GM21825 (cell line): ENCODE measurements around the gene EFHD2.
"Not testable (repeated sequence)": the region's sequence is repeated elsewhere in the genome, so short reads cannot be mapped to it uniquely, and the experiment has no call there.

Experiments used
- ATAC-seq: cut with Tn5 transposase; IDR thresholded peaks from one replicate; pipeline ENCODE4 v1.9.1; 2021; ENCODE audit warnings: mild to moderate bottlenecking, moderate library complexity; ENCODE audit not compliant: unreplicated experiment

EFHD2 gene

DNA sequence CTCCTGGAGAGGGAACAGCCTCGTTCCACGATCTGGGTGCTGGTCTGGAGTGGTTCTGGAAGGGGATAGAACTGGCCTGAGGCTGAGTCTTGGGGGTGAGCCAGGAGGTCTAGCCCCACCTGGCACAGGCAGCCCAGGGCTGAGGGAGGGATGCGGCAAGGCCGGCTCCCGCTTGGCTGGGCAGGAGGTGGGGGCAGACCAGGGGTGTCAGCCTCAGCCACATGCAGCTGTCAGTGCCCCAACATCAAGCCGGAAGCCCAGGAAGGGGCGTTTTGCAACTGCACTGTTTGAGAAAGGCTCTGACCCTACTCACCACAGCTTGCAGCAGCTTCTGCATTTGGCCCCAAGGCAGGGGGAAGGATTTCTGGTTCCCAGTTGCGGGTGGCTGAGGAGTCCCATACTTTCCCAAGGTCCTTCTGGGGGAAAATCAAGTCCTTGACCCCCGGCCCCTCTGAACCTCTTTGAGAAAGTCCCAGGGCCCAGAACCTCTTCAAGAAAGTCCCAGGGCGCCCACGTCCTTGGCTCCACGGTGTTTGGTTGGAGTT is 2.0 kb downstream of the EFHD2 start:
- ATAC-seq: peak; percentile 45

DNA sequence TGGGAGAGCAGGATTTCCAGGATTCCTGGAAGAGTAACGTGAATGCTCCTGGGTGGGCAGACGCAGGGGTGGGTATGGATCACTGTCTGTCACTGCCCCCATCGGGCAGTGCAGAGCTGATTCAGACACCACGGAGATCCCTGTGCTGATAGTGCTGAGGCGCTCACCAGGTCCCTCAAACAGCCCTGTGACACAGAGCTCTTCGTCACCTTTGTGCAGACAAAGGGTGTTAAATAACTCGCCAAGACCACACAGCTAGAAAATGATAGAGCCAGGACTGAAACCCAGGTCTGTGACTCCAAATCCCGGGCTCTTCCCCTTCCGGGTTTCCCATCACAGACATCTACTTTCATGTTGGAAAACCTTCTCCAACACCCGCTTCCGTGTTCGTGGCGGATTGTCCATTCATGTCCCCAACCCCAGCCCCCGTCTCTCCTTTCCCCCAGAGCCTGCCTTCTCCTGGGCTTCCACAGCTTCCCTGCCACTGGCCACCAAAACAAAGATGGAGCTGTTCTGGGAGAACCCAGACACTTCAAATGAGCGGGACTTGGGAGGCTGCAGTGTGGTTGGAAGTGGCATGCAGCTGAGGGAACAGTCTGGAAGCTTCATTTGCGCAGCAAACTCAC is 2.6 kb downstream of the EFHD2 start:
- no peak for ATAC-seq

DNA sequence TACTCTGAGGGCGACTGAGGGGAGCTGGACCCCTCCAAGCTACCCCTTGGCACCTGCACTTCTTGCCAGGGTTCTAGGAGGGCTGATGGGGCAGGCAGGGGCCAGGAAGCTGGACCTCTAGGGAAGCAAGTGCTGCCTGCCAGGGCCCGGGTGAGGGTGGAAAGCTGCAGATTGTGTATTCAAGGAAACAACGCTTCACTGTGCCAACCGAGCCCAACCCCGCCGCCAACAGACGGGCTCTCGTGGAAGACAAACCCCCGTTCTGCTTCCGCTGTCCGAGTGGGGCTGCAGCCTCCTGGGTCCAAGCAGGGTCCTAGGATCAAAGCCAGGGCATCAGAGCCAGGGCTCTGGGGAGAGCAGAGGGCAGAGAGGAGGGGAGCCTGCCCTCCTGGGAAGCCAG is 3.2 kb downstream of the EFHD2 start:
- no peak for ATAC-seq

DNA sequence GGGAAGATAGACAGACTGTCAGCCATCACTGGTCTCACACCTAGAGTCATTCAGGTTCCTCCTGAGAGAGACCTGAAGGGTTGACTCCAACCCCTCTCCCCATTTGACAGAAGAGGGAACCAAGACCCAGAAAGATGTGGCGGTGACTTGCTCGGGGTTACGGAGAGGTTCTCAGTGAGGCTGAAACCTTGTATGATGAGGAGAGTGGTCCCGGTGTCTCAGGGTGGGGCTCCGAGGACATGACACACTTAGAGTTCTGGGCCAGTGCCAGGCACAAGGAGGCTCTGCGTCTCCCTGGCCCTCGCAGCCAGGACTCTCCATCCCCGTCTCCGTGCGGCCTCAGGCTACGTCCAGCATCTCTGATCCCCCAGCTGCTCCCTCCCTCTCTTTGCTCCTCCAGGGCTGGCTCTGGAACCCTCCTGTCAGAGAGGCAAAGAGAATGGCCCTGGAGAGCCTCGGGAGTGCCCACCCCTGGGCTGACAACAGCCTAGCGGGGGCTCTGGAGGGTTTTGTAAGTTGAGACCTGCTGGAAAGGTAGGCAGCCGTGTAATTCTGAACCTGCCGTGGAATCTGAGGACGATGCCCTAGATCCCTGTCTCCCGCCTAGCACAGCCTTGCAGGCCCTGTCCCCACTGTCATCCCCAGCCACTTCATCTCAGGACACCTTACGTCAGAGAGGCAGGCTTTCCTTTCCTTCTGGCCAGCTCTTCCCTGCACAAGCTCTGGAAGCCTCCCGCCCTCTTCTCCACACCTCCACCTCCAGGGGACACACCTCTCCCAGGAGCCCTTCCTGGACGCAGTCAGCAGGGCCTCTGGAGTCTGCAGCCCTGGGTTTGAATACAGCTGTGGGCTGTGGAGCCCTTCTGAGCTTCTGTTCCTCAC is 4.1 kb downstream of the EFHD2 start:
- ATAC-seq: no peak

DNA sequence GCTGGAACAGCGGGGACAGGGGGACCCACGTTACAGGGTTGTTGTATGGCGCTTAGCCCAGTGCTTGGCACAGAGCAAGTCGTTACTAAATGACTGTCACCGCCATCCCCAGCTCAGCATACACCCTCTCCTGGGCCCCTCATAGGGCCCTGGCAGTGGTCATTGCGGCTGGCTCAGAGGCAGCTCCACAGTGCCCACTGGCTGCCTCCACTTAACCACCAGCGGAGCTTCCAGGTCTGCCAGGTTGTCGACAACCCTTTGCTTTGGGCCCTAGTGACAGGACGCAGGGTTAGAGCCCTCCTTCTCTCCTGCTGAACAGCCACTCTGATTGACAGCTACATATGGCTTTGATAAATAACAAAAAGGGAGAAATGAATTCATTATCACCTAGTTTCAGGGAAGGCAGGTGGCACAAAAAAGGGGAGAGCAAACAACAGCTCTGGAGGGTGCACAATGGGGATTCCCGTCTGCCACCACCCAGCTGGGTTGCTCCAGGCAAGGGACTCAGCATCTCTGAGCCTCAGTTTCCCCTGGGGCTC is 4.8 kb downstream of the EFHD2 start:
- no peak for ATAC-seq

DNA sequence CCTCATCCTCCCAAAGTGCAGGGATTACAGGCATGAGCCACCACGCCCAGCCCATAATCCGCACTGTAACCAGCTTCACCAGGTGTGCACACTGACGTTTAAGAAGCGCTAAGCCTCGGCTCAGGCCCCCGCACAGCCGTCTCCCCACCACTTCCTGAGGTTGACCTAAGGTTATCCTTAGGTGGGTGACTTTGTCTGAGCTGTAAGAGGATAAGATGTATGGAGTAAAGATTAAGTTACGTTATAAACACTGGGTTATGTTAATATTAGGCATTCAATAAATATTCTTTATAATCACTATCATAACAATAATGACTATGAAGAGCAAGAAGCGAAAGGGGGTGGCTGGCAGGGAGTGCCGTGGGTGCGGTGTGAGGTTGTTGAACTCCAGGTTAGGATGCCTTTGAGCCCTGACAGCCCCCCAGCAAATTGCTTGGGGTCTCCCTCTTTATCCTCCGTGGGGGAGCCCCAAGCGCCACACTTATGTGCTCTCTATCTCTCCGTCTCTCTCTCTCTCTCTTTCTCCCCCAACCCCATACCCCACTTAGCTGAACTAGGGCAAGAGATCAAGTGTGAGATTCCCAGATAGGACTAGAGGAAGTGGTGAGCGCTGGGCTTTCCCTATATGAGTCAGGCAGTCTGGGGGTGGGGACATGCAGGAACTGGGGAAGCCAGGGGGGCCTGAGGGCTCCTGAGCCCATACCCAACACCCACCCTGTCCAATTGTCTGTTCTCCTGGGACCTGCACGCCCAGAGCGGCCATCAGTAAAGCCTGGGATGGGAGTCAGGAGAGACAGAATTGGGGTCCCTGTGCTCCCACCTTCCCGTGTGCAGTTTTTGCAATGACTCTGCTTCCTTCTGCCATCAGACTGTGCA is 7.6 kb downstream of the EFHD2 start:
- peak; percentile 45 for ATAC-seq

DNA sequence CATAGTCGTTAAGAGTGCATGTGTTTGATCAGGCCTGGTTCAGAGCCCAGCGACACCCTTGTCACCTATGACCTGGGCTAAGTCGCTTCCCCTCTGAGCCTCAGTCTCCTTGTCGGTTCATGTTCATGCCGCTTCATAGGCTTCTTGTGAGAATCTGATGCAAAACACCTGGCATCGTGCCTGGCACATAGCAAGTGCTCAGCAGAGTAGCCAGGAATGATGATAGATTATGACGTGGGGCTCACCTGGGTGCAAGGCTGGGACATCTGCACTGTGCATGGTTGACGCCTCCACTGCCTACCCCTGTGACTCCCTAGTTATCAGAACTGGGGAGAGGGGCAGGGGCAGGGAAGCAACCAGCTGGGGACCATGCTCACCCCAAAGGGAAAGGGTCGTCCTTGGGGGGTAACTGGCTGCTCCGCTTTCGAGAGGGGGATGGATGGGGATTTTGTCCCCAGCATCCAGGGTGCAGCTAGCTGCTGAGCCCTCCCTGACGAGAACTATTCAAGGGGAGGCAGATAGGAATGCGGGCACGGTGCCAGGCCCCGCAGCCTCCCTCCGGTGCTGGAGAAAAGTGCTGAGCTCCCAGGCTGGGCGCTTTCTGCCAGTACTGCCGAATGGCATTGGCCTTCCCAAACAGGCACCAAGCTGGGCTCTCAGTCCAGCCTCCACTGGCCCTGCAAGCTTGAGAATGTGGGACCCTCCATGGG is 9.3 kb downstream of the EFHD2 start:
- ATAC-seq: no peak

DNA sequence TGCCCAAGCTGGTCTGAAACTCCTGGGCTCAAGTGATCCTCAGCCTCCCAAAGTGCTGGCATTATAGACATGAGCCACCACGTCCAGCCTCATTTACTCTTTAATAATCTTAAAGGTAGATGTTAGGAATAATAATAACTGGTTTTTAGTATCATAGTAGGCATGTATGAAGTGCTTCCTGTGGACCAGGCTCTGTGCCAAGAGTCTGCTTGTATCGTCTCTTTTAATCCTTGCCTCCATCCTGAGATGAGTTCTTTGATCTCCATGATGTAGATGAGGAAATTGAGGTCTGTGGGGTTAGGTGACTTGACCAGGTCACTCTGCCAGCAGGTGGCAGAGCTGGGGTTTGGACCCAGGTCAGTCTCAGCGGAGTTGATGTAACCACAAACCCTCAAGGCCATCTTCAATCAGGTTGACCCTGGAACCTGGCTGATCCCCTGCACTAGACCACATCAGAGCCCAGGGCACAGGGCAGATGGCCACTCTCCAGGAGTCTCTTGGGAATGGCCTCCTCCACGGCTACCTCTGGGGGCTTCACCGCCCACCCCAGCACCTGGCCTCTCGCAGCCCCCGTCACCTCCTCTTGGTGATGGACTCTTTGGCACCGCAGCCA is 11.3 kb downstream of the EFHD2 start:
- ATAC-seq: no peak

DNA sequence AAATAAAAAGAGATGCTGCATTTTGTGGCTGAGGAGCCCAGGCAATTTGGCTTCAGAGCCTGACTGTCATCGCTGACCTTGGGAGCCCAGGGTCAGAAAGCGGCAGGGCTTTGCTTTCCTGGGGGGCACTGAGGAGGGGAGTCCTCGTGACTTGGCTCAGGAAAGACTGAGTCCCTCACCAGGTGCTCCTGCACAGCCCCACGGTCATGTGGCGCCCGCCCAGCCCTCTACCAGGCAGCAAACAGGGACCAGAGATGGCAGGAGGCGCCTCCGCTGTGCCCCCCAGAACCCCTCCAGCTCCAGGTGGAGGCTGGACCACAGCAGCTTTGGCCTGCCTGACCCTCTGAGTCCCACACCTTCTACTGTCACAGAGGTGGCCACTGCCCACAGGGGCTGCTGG is 13.2 kb downstream of the EFHD2 start:
- ATAC-seq: no peak

DNA sequence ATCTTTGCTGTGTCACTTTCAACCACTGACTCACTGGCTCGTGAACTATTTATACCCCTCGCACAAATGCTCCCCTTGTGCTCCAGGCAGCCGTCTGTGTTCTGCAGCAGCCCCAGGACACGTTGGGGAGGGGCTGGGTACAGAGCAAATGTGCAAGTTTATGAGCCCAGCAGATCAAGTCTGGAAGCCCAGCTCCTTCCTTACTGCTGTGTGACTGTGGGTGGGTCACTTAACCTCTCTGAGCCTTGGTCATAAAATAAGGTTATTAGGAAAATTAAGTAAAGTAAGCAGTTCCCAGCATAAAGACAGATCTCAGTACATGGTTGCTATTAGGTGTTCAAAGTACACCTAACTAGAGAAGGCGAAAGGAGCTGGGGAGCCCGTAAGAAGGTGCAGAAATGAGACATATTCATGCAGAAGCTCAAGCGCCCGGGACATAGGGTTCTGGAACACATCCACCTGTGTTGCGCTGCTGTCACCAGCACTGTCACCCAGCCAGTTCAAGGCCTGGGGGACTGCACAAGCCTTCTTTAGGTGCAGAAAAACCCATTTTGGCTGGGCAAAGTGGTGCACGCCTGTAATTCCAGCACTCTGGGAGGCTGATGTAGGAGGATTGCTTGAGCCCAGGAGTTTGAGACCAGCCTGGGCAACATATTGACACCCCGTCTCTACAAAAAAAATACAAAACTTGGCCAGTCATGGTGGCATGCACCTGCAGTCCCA is 13.8 kb downstream of the EFHD2 start:
- ATAC-seq: no peak

DNA sequence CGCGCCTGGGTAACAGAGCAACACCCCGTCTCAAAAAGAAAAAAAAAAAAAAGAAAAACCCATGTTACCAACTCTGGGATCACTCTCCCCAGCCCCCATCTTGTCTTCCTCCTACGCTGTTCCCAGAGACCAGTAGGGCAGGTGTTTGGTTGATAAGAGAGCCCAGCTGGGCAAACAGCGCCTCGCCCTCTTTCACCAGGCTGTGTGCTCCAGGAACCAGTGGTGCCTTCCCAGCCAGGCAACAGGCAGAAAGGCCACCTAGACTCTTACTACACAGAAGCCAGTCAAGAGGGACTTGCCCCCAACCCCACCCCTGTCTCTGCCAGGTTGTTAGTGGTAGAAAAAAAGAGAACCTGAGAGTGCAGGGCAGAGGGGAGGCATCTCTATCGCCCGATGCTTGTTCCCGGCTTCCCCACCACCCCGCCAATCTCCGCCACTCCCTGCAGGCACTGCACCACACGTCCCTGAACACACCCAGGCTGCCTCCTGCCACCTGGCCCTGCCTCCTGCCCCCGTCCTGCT is 14.5 kb downstream of the EFHD2 start:
- ATAC-seq: no peak

DNA sequence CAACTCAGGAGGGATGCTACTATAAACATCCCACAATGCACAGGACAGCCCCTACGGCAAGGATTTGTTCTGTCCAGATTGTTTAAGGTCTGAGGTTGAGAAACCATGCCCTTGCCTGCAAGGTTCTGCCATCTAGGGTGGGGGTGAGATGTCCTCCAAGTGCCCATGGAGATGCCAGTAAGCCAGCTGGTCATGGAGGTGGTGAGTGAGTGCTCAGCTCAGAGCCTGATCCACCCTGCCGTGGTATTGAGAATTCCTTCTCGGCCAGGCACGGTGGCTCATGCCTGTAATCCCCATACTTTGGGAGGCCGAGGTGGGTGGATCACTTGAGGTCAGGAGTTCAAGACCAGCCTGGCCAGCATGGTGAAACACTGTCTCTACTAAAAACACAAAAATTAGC is 15.3 kb downstream of the EFHD2 start:
- no peak for ATAC-seq

DNA sequence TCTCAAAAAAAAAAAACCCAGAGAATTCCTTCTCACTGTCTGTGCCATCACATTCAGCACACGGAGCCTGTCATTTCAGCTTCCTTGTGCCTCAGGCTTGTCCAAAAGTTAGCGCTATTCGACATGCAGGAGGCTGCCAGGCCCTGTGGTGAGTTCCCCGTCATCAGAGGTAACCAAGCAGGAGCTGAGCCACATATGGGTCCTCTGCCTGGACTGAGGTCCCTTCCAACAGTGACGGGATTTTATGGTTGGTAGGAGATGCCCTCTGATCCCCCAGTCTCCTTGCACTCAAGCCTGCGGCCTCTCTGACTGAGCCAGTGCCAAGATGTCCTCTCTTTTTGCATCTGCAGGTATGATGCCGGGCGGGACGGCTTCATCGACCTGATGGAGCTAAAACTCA is 15.8 kb downstream of the EFHD2 start:
- no peak for ATAC-seq

DNA sequence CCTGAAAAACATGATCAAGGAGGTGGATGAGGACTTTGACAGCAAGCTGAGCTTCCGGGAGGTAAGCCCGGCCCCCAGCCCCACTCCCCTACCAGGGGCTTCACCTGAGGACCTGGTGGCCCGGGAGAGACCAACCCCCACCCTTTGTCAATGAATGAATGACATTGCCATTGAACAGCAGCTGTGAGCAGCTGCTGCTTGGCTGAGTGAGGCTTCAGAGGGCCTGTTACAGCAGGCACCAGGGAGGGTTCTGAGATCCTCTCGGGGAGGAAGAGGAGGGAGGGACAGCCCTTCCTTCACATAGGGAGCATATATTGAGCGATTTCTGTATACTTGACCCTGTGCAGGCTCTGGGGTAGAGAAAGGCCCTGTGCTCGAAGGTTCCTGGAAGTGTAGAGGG is 16.3 kb downstream of the EFHD2 start:
- ATAC-seq: no peak

DNA sequence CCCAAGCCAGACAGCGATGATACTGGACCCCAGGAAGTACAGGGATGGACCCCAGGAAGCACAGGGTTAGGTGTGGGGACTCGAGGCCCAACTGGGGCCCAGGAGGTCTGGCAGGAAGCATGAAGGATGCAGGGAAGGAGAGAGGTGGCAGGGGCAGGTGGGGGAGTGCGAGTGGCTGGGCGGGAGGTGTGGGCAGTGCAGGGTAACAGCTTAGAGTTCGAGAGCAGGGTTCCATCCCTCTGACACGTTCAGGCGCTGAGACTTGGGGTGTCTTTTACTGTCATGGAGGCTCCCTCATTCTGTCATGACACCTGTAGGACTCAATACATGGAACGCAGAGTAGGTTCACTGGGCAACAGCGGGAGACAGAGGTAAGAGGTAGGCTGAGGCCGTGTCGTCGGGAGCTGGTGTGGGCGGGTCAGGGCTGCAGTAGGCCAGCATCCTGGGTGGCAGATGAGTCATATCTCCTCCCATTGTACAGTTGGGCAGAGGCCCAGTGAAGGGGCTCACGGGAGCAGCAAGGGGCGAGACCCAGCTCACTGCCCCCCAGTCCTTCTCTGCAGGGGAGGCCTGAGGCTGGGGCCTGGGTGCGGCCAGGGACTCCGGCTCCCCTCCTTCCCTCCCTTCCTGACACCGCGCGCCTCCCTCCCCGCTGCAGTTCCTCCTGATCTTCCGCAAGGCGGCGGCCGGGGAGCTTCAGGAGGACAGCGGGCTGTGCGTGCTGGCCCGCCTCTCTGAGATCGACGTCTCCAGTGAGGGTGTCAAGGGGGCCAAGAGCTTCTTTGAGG is 17.0 kb downstream of the EFHD2 start:
- ATAC-seq: no peak

DNA sequence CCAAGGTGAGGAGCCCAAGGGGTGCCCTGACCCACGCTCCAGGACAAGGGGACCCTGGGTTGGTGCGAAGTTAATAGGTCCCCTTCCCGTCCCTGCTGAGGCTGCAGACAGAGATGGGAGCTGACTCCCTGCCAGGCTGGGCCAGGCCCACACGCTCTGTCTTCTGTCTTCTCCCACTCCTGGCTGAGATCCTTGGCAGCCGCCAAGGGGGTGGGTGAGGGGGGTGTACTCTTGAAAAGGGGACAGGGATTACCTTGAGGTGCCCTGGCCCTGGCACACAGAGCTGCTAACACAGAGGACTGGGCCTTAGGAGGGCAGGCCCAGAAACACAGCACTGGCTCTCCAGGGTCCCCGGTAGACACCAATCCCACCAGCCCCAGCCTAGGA is 17.6 kb downstream of the EFHD2 start:
- ATAC-seq: no peak

DNA sequence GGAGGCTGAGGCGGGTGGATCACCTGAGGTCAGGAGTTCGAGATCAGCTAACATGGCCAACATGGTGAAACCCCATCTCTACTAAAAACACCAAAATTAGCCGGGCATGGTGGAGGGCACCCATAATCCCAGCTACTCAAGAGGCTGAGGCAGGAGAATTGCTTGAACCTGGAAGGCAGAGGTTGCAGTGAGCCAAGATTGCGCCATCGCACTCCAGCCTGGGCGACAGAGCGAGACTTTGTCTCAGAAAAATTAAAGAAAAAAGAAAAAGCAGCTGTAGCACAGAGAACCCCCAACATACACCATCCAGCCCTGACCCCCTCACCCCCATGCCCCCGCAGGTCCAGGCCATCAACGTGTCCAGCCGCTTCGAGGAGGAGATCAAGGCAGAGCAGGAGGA is 18.6 kb downstream of the EFHD2 start:
- not testable (repeated sequence) for ATAC-seq

DNA sequence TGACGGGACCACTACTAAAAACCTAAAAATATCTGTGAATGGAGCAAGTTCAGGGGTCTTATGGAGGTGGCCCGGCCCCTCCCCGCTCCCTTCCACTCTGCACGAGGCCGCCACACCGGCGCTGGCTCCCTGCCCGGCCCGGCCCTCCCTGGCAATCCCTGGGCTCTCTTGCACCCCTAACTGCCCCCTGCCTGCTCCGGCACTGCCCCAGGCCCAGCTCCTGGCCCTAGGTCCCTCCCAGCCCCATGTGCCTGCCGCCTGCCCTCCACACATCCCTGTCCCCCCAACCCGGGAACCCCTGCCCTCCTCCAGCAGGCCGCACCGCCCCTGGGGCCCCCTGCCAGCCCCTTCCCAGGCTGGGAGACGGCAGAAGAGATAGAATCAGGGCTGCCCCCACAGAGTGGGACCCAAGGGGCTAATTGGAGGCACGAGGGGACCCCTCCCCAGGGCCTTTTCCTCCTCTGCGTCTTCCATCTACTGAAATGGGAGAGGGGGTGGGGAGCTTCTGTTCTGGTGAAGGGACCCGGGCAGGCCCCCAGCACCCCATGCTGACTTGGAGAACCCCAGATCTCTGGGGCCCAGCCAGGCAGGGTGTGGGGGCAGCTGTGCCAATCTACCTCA is 19.2 kb downstream of the EFHD2 start:
- no peak for ATAC-seq
